ENCODE measurements around the gene OTUD7B.

The OTUD7B gene

DNA sequence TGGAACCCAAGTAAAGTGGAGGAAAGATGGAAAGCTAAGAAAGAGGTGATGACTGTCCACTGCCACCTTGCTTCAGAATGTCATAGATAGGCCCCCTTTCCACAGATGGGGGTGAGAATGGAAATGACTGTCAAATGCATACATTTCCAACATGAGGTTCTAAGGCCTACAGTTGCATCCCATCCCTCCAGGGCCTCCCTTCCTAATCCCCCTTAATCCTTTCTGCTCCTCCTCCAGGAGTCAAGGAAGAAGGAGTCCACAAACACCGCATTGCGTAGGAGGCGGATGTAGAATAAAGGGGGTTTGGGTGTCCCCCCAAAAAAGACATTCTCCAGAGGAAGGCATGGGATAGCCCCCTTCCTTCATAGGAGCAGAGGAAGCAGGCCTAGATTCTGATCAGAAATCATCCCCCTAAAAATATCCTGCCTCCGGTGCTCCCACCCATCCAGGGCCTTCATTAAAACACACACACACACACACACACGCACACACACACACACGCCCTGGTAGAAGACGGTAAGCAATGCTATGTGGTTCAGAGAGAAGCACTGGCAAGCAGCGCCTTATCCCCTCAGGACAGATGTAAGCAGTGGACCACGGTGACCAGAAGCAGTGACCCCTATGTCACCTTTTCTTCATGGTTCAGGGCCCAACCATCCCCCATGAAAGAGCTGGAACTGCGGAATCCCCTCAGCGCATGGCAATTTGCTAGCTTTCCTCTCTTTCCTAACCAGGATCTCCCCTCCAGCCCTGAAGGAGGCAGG is 94.9 kb downstream of the OTUD7B start:
- DNase-seq, result no peak

DNA sequence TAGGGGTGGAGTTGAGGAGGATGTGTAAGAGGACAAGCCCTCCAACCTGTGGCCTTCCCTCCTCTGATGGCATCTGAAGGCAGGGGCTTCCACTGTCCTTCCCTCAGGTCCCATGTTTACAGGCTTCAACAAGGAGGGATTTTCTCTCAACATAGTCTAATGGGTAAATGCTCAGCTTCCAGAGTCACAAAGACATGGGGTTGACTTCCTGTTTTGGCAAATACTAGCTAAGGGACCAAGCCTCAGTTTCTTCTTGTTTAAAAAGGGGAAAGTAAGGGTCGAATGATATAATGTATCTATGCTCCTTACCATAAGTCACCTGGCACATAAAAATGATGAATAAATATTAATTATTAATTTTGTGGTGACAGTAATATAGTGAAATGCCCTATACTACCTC is 96.0 kb downstream of the OTUD7B start:
- no peak for DNase-seq

DNA sequence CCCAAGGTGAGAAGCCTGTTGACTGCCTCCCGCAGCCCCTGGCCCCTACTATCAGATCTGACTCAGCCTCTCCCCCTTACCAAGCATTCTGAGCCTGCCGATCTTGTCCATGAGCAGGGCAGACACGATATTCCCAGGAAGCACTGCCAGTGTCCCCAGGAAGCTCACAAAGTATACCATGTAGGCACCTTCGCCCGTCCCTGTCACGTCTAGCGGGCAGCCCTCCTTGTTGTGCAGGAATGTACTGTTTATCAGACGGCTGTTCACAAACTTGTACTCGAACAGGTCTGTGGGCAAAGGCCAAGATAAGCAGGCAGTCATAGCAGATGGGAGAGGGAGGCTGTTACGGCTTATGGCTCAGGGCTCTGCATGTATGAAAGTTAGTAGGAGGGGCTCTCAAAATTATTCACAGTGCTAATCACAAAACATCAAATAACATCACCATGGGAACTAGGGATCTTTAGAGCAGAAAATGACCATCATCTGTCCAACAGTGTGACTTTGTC is 103.9 kb downstream of the OTUD7B start:
- DNase-seq, result no peak

DNA sequence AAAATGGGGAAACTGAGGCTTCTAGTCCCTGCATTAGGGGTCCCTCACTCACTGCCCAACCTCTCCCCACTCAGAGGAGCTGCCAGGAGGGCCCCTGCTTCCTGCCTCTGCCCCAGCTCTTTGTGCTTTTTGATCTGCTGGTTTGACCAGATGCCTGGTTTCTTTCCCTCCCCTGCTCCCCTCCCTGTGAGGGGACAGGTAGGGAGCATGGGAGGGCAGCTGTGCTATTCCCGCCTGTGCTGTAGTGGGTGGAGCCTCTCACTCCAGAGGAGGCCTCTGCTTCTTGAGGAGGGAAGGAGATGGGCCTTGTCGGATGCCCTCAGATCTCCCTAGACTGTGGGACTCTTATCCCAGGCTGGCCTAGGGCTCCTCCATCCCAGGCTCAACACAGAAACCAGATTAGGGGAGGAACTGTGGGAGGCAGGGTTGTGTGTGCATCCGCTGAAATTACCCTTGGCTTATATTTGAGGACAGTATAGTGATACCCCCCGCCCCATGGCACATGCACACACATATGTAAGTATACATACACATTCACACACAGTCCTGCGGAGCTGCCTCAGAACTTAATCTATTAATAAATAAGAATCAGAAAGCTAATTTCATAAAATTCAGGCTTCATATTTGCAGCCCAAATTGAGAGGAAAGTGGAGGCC is 106.6 kb downstream of the OTUD7B start:
- DNase-seq, result no peak

DNA sequence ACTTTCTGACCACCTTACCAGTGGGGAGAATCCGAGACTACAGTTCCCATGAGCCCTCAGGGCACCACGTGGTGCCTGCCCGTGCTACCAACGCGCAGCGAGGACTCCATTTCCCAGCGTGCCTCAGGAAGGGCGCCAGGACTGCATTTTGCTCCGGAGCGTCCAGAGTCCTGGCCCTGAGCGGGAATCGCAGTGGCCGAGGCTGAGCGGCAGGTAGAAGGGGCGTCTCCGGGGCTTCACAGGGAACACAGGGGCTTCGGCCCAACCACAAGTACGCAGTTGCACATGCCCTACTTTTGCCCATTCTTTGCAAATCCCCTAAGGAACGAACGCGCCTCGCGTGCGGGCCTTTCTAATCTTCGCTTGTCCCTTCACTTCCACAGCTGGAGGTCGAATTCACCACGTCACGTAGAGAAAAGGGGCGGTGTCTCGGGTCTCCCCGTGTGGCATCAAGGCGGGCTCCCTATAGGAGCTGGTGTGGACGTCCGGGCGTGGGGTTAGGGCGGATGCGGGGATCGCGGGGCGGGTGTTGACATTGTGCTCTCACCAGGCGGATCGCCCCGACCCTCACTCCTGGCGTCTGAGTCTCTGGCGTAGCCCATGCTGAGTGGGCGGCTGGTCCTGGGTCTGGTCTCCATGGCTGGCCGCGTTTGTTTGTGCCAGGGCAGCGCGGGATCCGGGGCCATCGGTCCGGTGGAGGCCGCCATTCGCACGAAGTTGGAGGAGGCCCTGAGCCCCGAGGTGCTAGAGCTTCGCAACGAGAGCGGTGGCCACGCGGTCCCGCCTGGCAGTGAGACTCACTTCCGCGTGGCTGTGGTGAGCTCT is 110.9 kb downstream of the OTUD7B start, which contains the start of gene BOLA1:
Gene BOLA1 (plus strand): TSS at position 109 of the 825 bp plus-strand sequence. CDS start 492 bp downstream, at position 601.
- DNase-seq, result peak; percentile 88

DNA sequence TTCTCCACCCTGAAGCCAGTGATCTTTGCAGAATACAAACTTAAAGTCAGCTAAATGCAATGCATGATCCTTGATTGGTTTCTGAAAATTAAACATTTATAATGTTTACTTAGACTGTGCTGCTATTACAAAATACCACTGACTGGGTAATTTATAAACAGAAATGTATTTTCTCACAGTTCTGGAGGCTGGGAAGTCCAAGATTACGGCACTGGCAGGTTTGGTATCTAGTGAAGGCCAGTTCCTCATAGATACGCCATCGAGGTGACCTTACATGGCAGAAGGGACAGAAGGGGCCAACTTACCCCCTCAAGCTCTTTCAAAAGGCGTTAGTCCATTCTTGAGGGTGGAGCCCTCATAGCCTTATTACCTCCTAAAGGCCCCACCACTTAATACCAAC is 114.0 kb downstream of the OTUD7B start:
- DNase-seq, result no peak

DNA sequence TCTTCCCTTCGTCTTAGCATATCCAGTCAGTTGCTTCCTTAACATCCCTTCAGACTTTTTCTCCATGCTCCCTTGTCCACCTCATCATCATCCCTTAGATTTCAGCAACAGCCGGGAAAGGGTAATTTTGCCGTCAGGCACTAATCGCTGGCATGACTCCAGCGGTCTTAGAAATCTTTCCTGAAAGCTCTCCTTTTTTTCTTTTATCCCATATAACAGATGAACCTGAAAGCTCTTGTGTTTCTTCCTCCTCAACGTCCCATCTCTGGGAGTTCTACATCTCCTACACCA is 121.6 kb downstream of the OTUD7B start:
- no peak for DNase-seq

DNA sequence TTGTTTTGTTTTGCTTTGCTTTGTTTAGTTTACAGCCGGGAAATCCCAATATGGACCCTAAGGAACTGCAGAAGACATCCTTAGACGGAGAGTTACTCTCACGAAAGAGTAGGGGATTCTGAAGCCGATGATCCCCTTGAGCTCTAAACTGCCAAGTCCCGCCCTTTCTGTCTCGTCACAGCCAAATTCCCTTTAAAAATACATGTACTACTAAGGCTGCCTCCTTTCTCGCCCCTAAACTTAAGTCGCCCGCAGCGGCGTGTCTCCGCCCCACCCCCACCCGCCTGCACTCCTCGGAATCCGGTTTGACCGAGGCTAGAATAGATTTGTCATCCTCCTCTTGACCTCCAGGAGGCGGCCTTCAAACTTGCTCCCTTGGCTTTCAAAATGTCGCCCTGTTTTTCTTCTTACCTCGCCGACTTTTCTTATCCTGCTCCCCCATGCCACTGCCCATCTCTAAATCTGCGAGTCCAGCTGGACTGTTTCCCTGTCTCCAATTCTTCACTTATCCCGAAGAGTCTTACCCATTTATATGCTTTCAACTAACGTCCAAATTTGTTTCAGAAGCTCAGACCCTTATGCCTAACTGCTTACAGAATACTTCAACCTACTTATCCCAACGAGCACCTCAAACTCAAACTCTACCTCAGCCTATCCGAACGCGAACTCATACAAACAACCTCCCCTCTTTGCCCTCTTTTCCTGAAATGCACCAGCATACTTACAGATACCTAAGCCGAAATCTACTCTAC is 122.1 kb downstream of the OTUD7B start:
- DNase-seq, result peak; percentile 73
